ENCODE results near the gene ZNF750.

Gene ZNF750

GRCh38 chr17:82822281-82822680, 17.5 kb downstream of the ZNF750 start:
- in situ Hi-C loops (cut with HindIII; ENCODE audit: low pct_ligation_motif_present, low pct_unique_long_range_greater_than_20kb, low sequenced_read_pairs) = no loop called here
- DNase-seq = no peak

GRCh38 chr17:82821554-82821953, 18.3 kb downstream of the ZNF750 start:
- no peak for DNase-seq
- in situ Hi-C loops (cut with HindIII; ENCODE audit: low pct_ligation_motif_present, low pct_unique_long_range_greater_than_20kb, low sequenced_read_pairs) = no loop called here

GRCh38 chr17:82820278-82821251, 19.3 kb downstream of the ZNF750 start:
- in situ Hi-C loops (cut with HindIII; ENCODE audit: low pct_ligation_motif_present, low pct_unique_long_range_greater_than_20kb, low sequenced_read_pairs) = no loop called here
- DNase-seq = no peak

- in situ Hi-C loops (cut with HindIII; ENCODE audit: low pct_ligation_motif_present, low pct_unique_long_range_greater_than_20kb, low sequenced_read_pairs) = no loop called here
- DNase-seq = no peak
These were observed 21.9 kb downstream of the ZNF750 start for GRCh38 chr17:82817947-82818346.

GRCh38 chr17:82816358-82816757, 23.5 kb downstream of the ZNF750 start:
- DNase-seq = no peak
- in situ Hi-C loops (cut with HindIII; ENCODE audit: low pct_ligation_motif_present, low pct_unique_long_range_greater_than_20kb, low sequenced_read_pairs) = no loop called here

- in situ Hi-C loops (cut with HindIII; ENCODE audit: low pct_ligation_motif_present, low pct_unique_long_range_greater_than_20kb, low sequenced_read_pairs) = no loop called here
- no peak for DNase-seq
These were observed 24.0 kb downstream of the ZNF750 start for GRCh38 chr17:82815790-82816305.

GRCh38 chr17:82815354-82815753, 24.5 kb downstream of the ZNF750 start:
- in situ Hi-C loops (cut with HindIII; ENCODE audit: low pct_ligation_motif_present, low pct_unique_long_range_greater_than_20kb, low sequenced_read_pairs) = no loop called here
- DNase-seq = no peak

- in situ Hi-C loops (cut with HindIII; ENCODE audit: low pct_ligation_motif_present, low pct_unique_long_range_greater_than_20kb, low sequenced_read_pairs) = no loop called here
These were observed 25.0 kb downstream of the ZNF750 start for GRCh38 chr17:82814834-82815233.

GRCh38 chr17:82813299-82814051, 26.3 kb downstream of the ZNF750 start:
- in situ Hi-C loops (cut with HindIII; ENCODE audit: low pct_ligation_motif_present, low pct_unique_long_range_greater_than_20kb, low sequenced_read_pairs) = no loop called here
- no peak for DNase-seq

More at GRCh38 chr17:82814834-82815233, 25.0 kb downstream of the ZNF750 start:
- no peak for DNase-seq

- no peak for DNase-seq
- in situ Hi-C loops (cut with HindIII; ENCODE audit: low pct_ligation_motif_present, low pct_unique_long_range_greater_than_20kb, low sequenced_read_pairs) = no loop called here
These were observed 27.2 kb downstream of the ZNF750 start for GRCh38 chr17:82812601-82813000.

- DNase-seq = no peak
- in situ Hi-C loops (cut with HindIII; ENCODE audit: low pct_ligation_motif_present, low pct_unique_long_range_greater_than_20kb, low sequenced_read_pairs) = no loop called here
These were observed 27.8 kb downstream of the ZNF750 start for GRCh38 chr17:82812058-82812457.

- DNase-seq = no peak
- in situ Hi-C loops (cut with HindIII; ENCODE audit: low pct_ligation_motif_present, low pct_unique_long_range_greater_than_20kb, low sequenced_read_pairs) = no loop called here
These were observed 29.0 kb downstream of the ZNF750 start for GRCh38 chr17:82810644-82811430.

GRCh38 chr17:82808921-82809905, 30.6 kb downstream of the ZNF750 start:
- in situ Hi-C loops (cut with HindIII; ENCODE audit: low pct_ligation_motif_present, low pct_unique_long_range_greater_than_20kb, low sequenced_read_pairs) = no loop called here
- DNase-seq = no peak

- DNase-seq = no peak
- in situ Hi-C loops (cut with HindIII; ENCODE audit: low pct_ligation_motif_present, low pct_unique_long_range_greater_than_20kb, low sequenced_read_pairs) = no loop called here
These were observed 31.8 kb downstream of the ZNF750 start for GRCh38 chr17:82808006-82808405.

GRCh38 chr17:82807562-82807961, 32.3 kb downstream of the ZNF750 start:
- in situ Hi-C loops (cut with HindIII; ENCODE audit: low pct_ligation_motif_present, low pct_unique_long_range_greater_than_20kb, low sequenced_read_pairs) = no loop called here
- no peak for DNase-seq

GRCh38 chr17:82807101-82807500, 32.7 kb downstream of the ZNF750 start:
- no peak for DNase-seq
- in situ Hi-C loops (cut with HindIII; ENCODE audit: low pct_ligation_motif_present, low pct_unique_long_range_greater_than_20kb, low sequenced_read_pairs) = no loop called here

- in situ Hi-C loops (cut with HindIII; ENCODE audit: low pct_ligation_motif_present, low pct_unique_long_range_greater_than_20kb, low sequenced_read_pairs) = no loop called here
These were observed 33.2 kb downstream of the ZNF750 start for GRCh38 chr17:82806645-82807044.

GRCh38 chr17:82805823-82806222, 34.0 kb downstream of the ZNF750 start:
- no peak for DNase-seq
- in situ Hi-C loops (cut with HindIII; ENCODE audit: low pct_ligation_motif_present, low pct_unique_long_range_greater_than_20kb, low sequenced_read_pairs) = no loop called here

More at GRCh38 chr17:82806645-82807044, 33.2 kb downstream of the ZNF750 start:
- no peak for DNase-seq
